Skeletal muscle cell (primary cell): ENCODE measurements around the gene ARHGEF3.
"Not testable (repeated sequence)": the region's sequence is repeated elsewhere in the genome, so short reads cannot be mapped to it uniquely, and the experiment has no call there.

Experiments used
- DNase-seq: peaks from one replicate; pipeline ENCODE4 v3.0.0-alpha.2; 2010; ENCODE audit warnings: low read depth
- H3K4me3 ChIP-seq: 2 replicates; pipeline ENCODE4 v1.5.1; 2011; ENCODE audit warnings: low read depth, mild to moderate bottlenecking, control low read depth, low read length, moderate library complexity

Gene ARHGEF3

GRCh38 chr3:56754741-56755417, 46.9 kb downstream of the ARHGEF3 start:
- H3K4me3 ChIP-seq: no peak overlapping the region
- no peak for DNase-seq

- DNase-seq: no peak
- no peak overlapping the region for H3K4me3 ChIP-seq
Measured at GRCh38 chr3:56753206-56753820, 48.4 kb downstream of the ARHGEF3 start.

GRCh38 chr3:56751056-56751707, 50.6 kb downstream of the ARHGEF3 start:
- DNase-seq: no peak
- no peak overlapping the region for H3K4me3 ChIP-seq

GRCh38 chr3:56748663-56749231, 53.0 kb downstream of the ARHGEF3 start:
- no peak for DNase-seq
- no peak overlapping the region for H3K4me3 ChIP-seq

- DNase-seq: no peak
Measured at GRCh38 chr3:56747150-56747549, 54.6 kb downstream of the ARHGEF3 start.

GRCh38 chr3:56744016-56744415, 57.7 kb downstream of the ARHGEF3 start:
- no peak for DNase-seq
- no peak overlapping the region for H3K4me3 ChIP-seq

More at GRCh38 chr3:56747150-56747549, 54.6 kb downstream of the ARHGEF3 start:
- no peak overlapping the region for H3K4me3 ChIP-seq

GRCh38 chr3:56742887-56743286, 58.9 kb downstream of the ARHGEF3 start:
- no peak overlapping the region for H3K4me3 ChIP-seq
- DNase-seq: no peak

- DNase-seq: no peak
- H3K4me3 ChIP-seq: no peak overlapping the region
Measured at GRCh38 chr3:56739036-56739435, 62.7 kb downstream of the ARHGEF3 start.

- DNase-seq: no peak
- H3K4me3 ChIP-seq: no peak overlapping the region
Measured at GRCh38 chr3:56737006-56737405, 64.7 kb downstream of the ARHGEF3 start.

GRCh38 chr3:56732109-56732508, 69.6 kb downstream of the ARHGEF3 start:
- no peak for DNase-seq
- H3K4me3 ChIP-seq: no peak overlapping the region

- no peak for DNase-seq
- no peak overlapping the region for H3K4me3 ChIP-seq
Measured at GRCh38 chr3:56725175-56725574, 76.6 kb downstream of the ARHGEF3 start.

- no peak overlapping the region for H3K4me3 ChIP-seq
- no peak for DNase-seq
Measured at GRCh38 chr3:56724676-56725075, 77.1 kb downstream of the ARHGEF3 start.

GRCh38 chr3:56720849-56721248, 80.9 kb downstream of the ARHGEF3 start:
- no peak overlapping the region for H3K4me3 ChIP-seq
- DNase-seq: no peak

- not testable (repeated sequence) for H3K4me3 ChIP-seq, DNase-seq
Measured at GRCh38 chr3:56718809-56719208, 82.9 kb downstream of the ARHGEF3 start.

- no peak for DNase-seq
- H3K4me3 ChIP-seq: no peak overlapping the region
Measured at GRCh38 chr3:56711344-56711743, 90.4 kb downstream of the ARHGEF3 start.

GRCh38 chr3:56707412-56707811, 94.3 kb downstream of the ARHGEF3 start:
- not testable (repeated sequence) for H3K4me3 ChIP-seq, DNase-seq

- no peak overlapping the region for H3K4me3 ChIP-seq
- no peak for DNase-seq
Measured at GRCh38 chr3:56706629-56707028, 95.1 kb downstream of the ARHGEF3 start.

- no peak overlapping the region for H3K4me3 ChIP-seq
- DNase-seq: no peak
Measured at GRCh38 chr3:56704706-56705105, 97.0 kb downstream of the ARHGEF3 start.

GRCh38 chr3:56702490-56703315, 99.0 kb downstream of the ARHGEF3 start:
- H3K4me3 ChIP-seq: no peak overlapping the region
- DNase-seq: peak; percentile 15

- no peak for DNase-seq
- no peak overlapping the region for H3K4me3 ChIP-seq
Measured at GRCh38 chr3:56700151-56700550, 101.6 kb downstream of the ARHGEF3 start.
